ENCODE data around the gene SLC4A9. TPM values are rescaled to one million over a fixed set of nuclear protein-coding genes. Genes with fewer than 3 reads are reported as not detected.

Gene SLC4A9
- total and polyA plus RNA-seq, 9 donors: 0.13 TPM; not detected in 8

DNA sequence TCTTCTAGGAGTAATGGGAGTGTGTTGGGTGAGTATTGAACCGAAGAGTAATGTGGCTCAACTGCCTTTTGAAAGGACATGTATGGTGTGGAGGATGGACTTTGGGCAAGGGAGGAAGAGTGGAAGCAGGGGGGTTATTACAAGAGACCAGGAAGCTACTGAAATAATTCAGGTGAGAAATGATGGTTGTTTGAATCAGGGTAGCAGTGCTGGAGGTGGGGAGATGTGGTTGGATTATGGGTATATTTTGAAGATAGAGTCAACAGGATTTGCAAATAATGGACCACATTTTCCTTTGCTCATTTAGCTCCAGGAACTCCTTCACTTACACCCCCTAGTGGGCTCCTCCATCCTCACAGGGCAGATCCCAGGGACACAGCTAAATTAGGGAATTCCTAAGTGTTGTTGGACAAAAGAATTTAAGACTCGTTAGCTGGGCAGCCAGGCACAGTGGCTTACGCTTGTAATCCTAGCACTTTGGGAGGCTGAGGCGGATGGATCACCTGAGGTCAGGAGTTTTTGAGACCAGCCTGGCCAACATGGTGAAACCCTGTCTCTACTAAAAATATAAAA lies 1.2 kb upstream of the SLC4A9 start:
- intact Hi-C loops (cut with DNase I): no loop called here
- no peak for DNase-seq
- WGBS, 3 donors: 61 to 70% (median 63%) methylated on average over 4 of the region's 4 CpGs
- Histone ChIP-seq H3K27ac (no peak overlapping the region), H3K4me1 (ENCODE audit: insufficient read depth) (no peaks in the 10 kb centered on the region), H3K4me3 (no peak overlapping the region), H3K9me3 (no peaks in the 10 kb centered on the region), H3K27me3 (no peaks in the 10 kb centered on the region), H3K36me3 (no peaks in the 10 kb centered on the region)
- TF ChIP-seq, protein P1, sequence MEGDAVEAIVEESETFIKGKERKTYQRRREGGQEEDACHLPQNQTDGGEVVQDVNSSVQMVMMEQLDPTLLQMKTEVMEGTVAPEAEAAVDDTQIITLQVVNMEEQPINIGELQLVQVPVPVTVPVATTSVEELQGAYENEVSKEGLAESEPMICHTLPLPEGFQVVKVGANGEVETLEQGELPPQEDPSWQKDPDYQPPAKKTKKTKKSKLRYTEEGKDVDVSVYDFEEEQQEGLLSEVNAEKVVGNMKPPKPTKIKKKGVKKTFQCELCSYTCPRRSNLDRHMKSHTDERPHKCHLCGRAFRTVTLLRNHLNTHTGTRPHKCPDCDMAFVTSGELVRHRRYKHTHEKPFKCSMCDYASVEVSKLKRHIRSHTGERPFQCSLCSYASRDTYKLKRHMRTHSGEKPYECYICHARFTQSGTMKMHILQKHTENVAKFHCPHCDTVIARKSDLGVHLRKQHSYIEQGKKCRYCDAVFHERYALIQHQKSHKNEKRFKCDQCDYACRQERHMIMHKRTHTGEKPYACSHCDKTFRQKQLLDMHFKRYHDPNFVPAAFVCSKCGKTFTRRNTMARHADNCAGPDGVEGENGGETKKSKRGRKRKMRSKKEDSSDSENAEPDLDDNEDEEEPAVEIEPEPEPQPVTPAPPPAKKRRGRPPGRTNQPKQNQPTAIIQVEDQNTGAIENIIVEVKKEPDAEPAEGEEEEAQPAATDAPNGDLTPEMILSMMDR (IDR thresholded peaks at IDR 0.05): no peak
- TF ChIP-seq EP300 (IDR thresholded peaks at IDR 0.05): no peak
- TF ChIP-seq POLR2A (IDR thresholded peaks at IDR 0.05): no peak

DNA sequence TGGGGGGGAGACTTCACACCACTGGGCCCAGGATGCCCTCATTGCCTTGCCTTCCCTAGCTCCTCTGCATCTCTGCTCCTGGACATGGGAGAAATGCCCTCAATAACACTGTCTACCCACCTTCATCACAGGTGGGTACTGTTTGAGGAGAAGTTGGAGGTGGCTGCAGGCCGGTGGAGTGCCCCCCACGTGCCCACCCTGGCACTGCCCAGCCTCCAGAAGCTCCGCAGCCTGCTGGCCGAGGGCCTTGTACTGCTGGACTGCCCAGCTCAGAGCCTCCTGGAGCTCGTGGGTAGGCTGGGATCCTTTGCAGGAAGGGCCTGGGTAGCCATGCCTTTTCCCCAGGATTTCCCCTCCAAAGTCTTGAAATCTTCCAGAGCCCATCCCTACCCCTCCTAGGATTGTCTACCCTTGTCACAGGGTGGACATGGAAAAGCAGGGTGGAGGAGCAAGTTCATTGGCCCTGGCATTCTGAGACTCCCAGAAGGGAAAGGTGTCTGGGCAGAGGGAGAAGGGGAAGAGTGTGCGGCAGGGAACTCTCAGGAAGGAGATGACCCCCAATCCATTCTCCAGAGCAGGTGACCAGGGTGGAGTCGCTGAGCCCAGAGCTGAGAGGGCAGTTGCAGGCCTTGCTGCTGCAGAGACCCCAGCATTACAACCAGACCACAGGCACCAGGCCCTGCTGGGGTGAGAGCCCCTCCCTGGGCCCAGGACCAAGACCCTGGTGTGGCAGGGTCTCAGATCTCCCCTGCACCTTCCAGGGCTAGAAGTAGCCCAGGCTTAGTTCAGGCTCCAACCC lies 886 bp downstream of the SLC4A9 start:
- Histone ChIP-seq H3K27me3 (no peaks in the 10 kb centered on the region), H3K27ac (no peak overlapping the region), H3K9me3 (no peaks in the 10 kb centered on the region), H3K36me3 (no peaks in the 10 kb centered on the region), H3K4me3 (no peak overlapping the region), H3K4me1 (ENCODE audit: insufficient read depth) (no peaks in the 10 kb centered on the region)
- WGBS, 3 donors: 76 to 84% (median 78%) methylated on average over 7 of the region's 7 CpGs
- no peak for DNase-seq
- TF ChIP-seq, protein P1 (IDR thresholded peaks at IDR 0.05): no peak
- TF ChIP-seq POLR2A (IDR thresholded peaks at IDR 0.05) (no peak), EP300 (IDR thresholded peaks at IDR 0.05) (no peak)
- intact Hi-C loops (cut with DNase I): loop anchor here in 2 of 4 donors (10.0 kb wide), 2 partner anchors 354 to 374 kb away; no protein-coding TSS in a partner anchor

DNA sequence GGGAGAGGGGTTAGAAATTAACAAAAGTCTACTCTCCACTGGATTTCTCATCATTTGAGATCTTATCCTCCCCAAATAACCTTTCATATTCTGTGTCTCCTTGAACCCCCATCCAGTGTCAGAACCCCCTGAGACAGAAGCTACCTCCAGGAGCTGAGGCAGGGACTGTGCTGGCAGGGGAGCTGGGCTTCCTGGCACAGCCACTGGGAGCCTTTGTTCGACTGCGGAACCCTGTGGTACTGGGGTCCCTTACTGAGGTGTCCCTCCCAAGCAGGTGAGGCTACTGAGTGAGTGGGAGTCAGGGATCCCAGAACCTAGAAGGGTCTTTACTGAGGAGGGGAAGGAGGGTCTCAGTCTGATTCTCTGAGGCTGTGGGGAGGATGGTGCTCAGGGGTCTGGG lies 1.9 kb downstream of the SLC4A9 start:
- TF ChIP-seq EP300 (IDR thresholded peaks at IDR 0.05): no peak
- TF ChIP-seq, protein P1 (IDR thresholded peaks at IDR 0.05): no peak
- TF ChIP-seq POLR2A (IDR thresholded peaks at IDR 0.05): no peak
- no peaks in the 10 kb centered on the region for H3K36me3 ChIP-seq
- no peak for DNase-seq
- no peak overlapping the region for H3K27ac ChIP-seq
- WGBS, 3 donors: 70 to 96% (median 93%) methylated on average over 2 of the region's 2 CpGs
- intact Hi-C loops (cut with DNase I): loop anchor here in 2 of 4 donors (10.0 kb wide), 2 partner anchors 353 to 373 kb away; no protein-coding TSS in a partner anchor
- no peaks in the 10 kb centered on the region for H3K4me1 ChIP-seq (ENCODE audit: insufficient read depth)
- H3K4me3 ChIP-seq: no peak overlapping the region
- no peaks in the 10 kb centered on the region for H3K9me3 ChIP-seq
- H3K27me3 ChIP-seq: no peaks in the 10 kb centered on the region

DNA sequence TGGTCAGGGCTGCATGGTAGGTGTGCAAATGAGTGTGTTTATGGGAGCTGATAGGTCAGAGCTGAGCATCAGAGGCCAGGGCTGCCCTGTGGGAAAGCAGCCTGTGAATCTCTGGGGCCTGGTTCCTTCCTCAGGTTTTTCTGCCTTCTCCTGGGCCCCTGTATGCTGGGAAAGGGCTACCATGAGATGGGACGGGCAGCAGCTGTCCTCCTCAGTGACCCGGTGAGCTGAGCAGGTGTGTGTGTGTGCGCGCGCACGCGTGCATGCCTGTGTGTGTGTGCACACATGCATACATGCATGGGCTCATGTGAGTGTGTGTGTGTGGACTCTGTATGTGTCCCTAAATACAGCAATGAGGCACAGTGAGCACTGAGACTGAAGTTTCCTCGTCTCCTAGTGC lies 2.3 kb downstream of the SLC4A9 start:
- TF ChIP-seq, protein P1 (IDR thresholded peaks at IDR 0.05): no peak
- TF ChIP-seq EP300 (IDR thresholded peaks at IDR 0.05) (no peak), POLR2A (IDR thresholded peaks at IDR 0.05) (no peak)
- Histone ChIP-seq H3K9me3 (no peaks in the 10 kb centered on the region), H3K27me3 (no peaks in the 10 kb centered on the region), H3K4me3 (no peak overlapping the region), H3K36me3 (no peaks in the 10 kb centered on the region), H3K4me1 (ENCODE audit: insufficient read depth) (no peaks in the 10 kb centered on the region), H3K27ac (no peak overlapping the region)
- 85 to 90% (median 87%) methylated on average over 8 of the region's 8 CpGs for WGBS, 3 donors
- no peak for DNase-seq
- intact Hi-C loops (cut with DNase I): loop anchor here in 2 of 4 donors (10.0 kb wide), 2 partner anchors 352 to 372 kb away; no protein-coding TSS in a partner anchor
